Retina (tissue), 1 donor: ENCODE results near the gene PLCD4.

Source experiments
- DNase-seq: peaks from one replicate; pipeline ENCODE4 v3.0.0-alpha.2; 2016

The PLCD4 gene

GRCh38 chr2:218622606-218623365 lies 15.1 kb downstream of the PLCD4 start:
- no peak for DNase-seq

GRCh38 chr2:218623366-218623705 lies 15.6 kb downstream of the PLCD4 start:
- DNase-seq = no peak

GRCh38 chr2:218626369-218626768 lies 18.7 kb downstream of the PLCD4 start:
- no peak for DNase-seq

- DNase-seq = no peak
These were observed 20.2 kb downstream of the PLCD4 start for GRCh38 chr2:218627939-218628338.

GRCh38 chr2:218631837-218632236 lies 24.1 kb downstream of the PLCD4 start:
- no peak for DNase-seq

- no peak for DNase-seq
These were observed 28.0 kb downstream of the PLCD4 start for GRCh38 chr2:218635719-218636118.

- no peak for DNase-seq
These were observed 30.7 kb downstream of the PLCD4 start for GRCh38 chr2:218638372-218638771.

- DNase-seq = no peak
These were observed 34.5 kb downstream of the PLCD4 start for GRCh38 chr2:218642121-218642656.

- no peak for DNase-seq
These were observed 35.1 kb downstream of the PLCD4 start for GRCh38 chr2:218642786-218643185.

GRCh38 chr2:218643751-218644310 lies 36.1 kb downstream of the PLCD4 start:
- DNase-seq = no peak

GRCh38 chr2:218644721-218645120 lies 37.0 kb downstream of the PLCD4 start:
- no peak for DNase-seq

- DNase-seq = no peak
These were observed 37.4 kb downstream of the PLCD4 start for GRCh38 chr2:218645126-218645525.

- DNase-seq = peak; percentile 55
These were observed 40.5 kb downstream of the PLCD4 start for GRCh38 chr2:218648088-218648786.

- DNase-seq = no peak
These were observed 41.0 kb downstream of the PLCD4 start for GRCh38 chr2:218648787-218649100.

- no peak for DNase-seq
These were observed 48.1 kb downstream of the PLCD4 start for GRCh38 chr2:218655751-218656150.

- DNase-seq = no peak
These were observed 51.1 kb downstream of the PLCD4 start for GRCh38 chr2:218658671-218659257.

GRCh38 chr2:218659258-218659987 lies 51.7 kb downstream of the PLCD4 start, which contains the start of the genes BCS1L and ZNF142:
Gene BCS1L (plus strand): TSS chr2:218659683. CDS start chr2:218660988, 1,305 bp downstream.
Gene ZNF142 (minus strand): TSS chr2:218659623. CDS start chr2:218656429, 3,194 bp downstream.
- DNase-seq = peak; percentile 95

- DNase-seq = no peak
These were observed 52.3 kb downstream of the PLCD4 start for GRCh38 chr2:218659988-218660358.

- DNase-seq = no peak
These were observed 54.7 kb downstream of the PLCD4 start for GRCh38 chr2:218662377-218662776.

- no peak for DNase-seq
These were observed 55.1 kb downstream of the PLCD4 start for GRCh38 chr2:218662827-218663226.

- DNase-seq = no peak
These were observed 56.2 kb downstream of the PLCD4 start for GRCh38 chr2:218663901-218664300.

GRCh38 chr2:218664653-218665052 lies 57.0 kb downstream of the PLCD4 start:
- no peak for DNase-seq
